GM19035 (cell line): Measurements from ENCODE around the gene NCKAP5L.

Experiments used
- ATAC-seq: cut with Tn5 transposase; IDR thresholded peaks from one replicate; pipeline ENCODE4 v1.9.1; 2021; ENCODE audit not compliant: unreplicated experiment

The NCKAP5L gene

GRCh38 chr12:49741882-49742620 is 86.2 kb downstream of the NCKAP5L start:
- peak; percentile 57 for ATAC-seq
